Suprapubic skin (tissue), 3 donors: ENCODE data around the gene MYH8.

Experiments
- CTCF ChIP-seq, 2 donors: fragments of 200-600 bp in 1 of 2; fragments of 450-650 bp in 1 of 2; sonication (generic) in 1 of 2; IDR thresholded peaks; one replicate each; pipeline ENCODE4 v1.5.1; 2016 to 2019; ENCODE audit warnings: antibody characterized with exemption in 2 of 2, mild to moderate bottlenecking in 1 of 2, moderate library complexity in 1 of 2
- POLR2AphosphoS5 ChIP-seq, 3 donors: sonication (generic); formaldehyde crosslinking; IDR thresholded peaks; one replicate each; pipeline ENCODE4 v1.6.1; 2017; ENCODE audit warnings: antibody characterized with exemption in 3 of 3

GRCh38 chr17:10349403-10349802 is 72.3 kb downstream of the MYH8 start:
- TF ChIP-seq CTCF (IDR thresholded peaks at IDR 0.05): no peak
- TF ChIP-seq POLR2AphosphoS5 (IDR thresholded peaks at IDR 0.05): no peak
